ENCODE data around the gene UHRF1.
"Not testable (repeated sequence)": the region's sequence is repeated elsewhere in the genome, so short reads cannot be mapped to it uniquely, and the experiment has no call there.

UHRF1 gene

DNA sequence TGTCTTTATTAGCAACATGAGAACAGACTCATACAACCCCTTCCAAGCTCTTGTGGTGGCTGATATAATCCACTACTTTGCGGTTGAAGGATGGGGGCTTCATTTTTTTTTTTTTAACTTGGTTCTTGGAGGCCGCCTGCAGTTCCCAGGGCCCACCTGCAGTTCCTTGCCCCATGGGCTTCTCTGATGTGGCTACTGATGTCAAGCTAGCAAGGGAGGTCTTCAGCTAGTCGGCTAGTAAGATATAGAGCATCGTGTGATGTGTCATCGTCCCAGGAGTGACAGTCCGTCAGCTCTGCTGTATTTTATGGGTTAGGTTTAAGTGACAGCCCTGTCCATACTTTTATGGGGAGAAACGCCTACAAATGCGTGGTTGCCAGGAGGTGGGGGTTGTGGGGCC lies 26.1 kb downstream of the UHRF1 start:
- DNase-seq (ENCODE audit: low read depth), result no peak

- no peak for DNase-seq (ENCODE audit: low read depth)
Measured at GRCh38 chr19:4937060-4937459, 27.8 kb downstream of the UHRF1 start.

- DNase-seq (ENCODE audit: low read depth), result not testable (repeated sequence)
Measured at GRCh38 chr19:4938461-4938860, 29.2 kb downstream of the UHRF1 start.

DNA sequence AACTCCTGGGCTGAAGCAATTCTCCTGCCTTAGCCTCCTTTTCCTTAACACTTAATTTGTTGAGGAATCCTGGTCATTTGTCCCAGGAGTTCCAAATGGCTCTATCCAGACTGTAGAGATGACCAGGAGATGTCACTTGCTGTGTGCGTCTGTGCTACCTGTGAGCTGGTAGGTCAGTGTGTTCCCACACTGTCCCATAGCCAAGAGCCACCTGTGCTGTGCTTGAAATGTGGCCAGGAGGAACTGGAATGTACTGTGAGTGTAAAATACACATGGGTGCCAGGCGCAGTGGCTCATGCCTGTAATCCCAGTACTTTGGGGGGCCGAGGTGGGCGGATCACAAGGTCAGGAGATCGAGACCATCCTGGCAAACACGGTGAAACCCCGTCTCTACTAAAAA lies 30.2 kb downstream of the UHRF1 start:
- no peak for DNase-seq (ENCODE audit: low read depth)

DNA sequence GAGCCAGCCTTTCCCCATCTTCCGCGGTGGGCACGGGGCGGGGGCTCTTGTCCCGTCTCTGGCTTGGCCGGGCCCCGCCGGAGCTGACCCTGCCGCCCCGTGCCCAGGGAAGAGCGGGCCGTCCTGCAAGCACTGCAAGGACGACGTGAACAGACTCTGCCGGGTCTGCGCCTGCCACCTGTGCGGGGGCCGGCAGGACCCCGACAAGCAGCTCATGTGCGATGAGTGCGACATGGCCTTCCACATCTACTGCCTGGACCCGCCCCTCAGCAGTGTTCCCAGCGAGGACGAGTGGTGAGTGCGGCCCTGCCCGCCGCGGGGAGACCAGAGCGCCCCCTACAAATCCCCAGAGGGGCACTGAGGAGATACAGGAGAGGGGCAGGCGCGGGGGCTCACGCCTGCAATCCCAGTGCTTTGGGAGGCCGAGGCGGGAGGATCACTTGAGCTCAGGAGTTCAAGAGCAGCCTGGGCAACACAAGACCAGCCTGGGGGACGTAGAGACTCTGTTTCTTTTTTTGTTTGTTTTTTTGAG lies 32.4 kb downstream of the UHRF1 start:
- DNase-seq (ENCODE audit: low read depth), result not testable (repeated sequence)

GRCh38 chr19:4950650-4951049 lies 41.3 kb downstream of the UHRF1 start:
- not testable (repeated sequence) for DNase-seq (ENCODE audit: low read depth)

- DNase-seq (ENCODE audit: low read depth), result no peak
Measured at GRCh38 chr19:4951656-4952055, 42.4 kb downstream of the UHRF1 start.

GRCh38 chr19:4952945-4953344 lies 43.6 kb downstream of the UHRF1 start:
- DNase-seq (ENCODE audit: low read depth), result no peak

- DNase-seq (ENCODE audit: low read depth), result not testable (repeated sequence)
Measured at GRCh38 chr19:4954320-4955149, 45.2 kb downstream of the UHRF1 start.

GRCh38 chr19:4955274-4955673 lies 46.0 kb downstream of the UHRF1 start:
- no peak for DNase-seq (ENCODE audit: low read depth)

DNA sequence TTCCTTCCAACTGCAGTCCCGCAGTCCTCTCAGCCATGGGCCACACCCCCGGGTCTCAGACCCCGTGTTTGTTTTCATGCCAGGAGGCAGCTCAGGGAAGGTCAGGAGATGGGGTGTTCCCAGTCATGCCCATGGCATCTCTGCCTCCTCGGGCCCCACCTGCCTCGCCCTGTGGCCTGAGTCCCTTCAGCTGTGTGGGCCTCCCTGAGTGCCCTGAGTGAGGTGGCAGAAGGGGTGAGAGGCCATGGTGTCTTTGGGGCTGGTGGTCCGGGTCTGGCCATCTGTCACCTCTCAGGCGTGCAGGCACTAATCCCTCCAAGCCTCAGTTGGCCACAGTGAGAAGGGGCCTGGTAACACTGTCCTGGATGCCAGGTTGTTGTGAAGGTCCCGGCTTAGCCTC lies 48.7 kb downstream of the UHRF1 start:
- no peak for DNase-seq (ENCODE audit: low read depth)

- DNase-seq (ENCODE audit: low read depth), result no peak
Measured at GRCh38 chr19:4962085-4962619, 52.9 kb downstream of the UHRF1 start.

GRCh38 chr19:4965061-4965460 lies 55.8 kb downstream of the UHRF1 start:
- DNase-seq (ENCODE audit: low read depth), result no peak

DNA sequence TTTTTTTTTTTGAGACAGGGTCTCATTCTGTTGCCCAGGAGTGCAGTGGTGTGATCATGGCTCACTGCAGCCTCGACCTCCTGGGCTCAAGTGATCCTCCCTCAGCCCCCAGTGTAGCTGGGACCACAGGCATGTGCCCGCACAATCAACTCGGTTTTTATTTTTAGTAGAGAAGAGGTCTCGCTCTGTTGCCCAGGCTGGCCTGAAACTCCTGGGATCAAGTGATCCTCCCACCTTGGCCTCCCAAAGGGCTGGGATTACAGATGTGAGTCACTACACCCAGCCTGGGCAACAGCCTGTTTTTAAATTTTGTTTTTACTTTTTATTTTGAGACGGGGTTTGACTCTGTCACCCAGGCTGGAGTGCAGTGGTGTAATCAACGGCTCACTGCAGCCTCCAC lies 57.3 kb downstream of the UHRF1 start:
- DNase-seq (ENCODE audit: low read depth), result no peak

GRCh38 chr19:4967738-4968461 lies 58.6 kb downstream of the UHRF1 start:
- peak; percentile 60 for DNase-seq (ENCODE audit: low read depth)

GRCh38 chr19:4968462-4969291 lies 59.4 kb downstream of the UHRF1 start, which contains the start of gene KDM4B:
Gene KDM4B, plus strand, starts transcription at chr19:4969113. Its CDS starts 63,778 bp downstream, at chr19:5032891.
- peak; percentile 99 for DNase-seq (ENCODE audit: low read depth)

GRCh38 chr19:4969292-4969771 lies 60.0 kb downstream of the UHRF1 start:
- DNase-seq (ENCODE audit: low read depth), result no peak

GRCh38 chr19:4969772-4970531 lies 60.7 kb downstream of the UHRF1 start:
- DNase-seq (ENCODE audit: low read depth), result peak; percentile 55

DNA sequence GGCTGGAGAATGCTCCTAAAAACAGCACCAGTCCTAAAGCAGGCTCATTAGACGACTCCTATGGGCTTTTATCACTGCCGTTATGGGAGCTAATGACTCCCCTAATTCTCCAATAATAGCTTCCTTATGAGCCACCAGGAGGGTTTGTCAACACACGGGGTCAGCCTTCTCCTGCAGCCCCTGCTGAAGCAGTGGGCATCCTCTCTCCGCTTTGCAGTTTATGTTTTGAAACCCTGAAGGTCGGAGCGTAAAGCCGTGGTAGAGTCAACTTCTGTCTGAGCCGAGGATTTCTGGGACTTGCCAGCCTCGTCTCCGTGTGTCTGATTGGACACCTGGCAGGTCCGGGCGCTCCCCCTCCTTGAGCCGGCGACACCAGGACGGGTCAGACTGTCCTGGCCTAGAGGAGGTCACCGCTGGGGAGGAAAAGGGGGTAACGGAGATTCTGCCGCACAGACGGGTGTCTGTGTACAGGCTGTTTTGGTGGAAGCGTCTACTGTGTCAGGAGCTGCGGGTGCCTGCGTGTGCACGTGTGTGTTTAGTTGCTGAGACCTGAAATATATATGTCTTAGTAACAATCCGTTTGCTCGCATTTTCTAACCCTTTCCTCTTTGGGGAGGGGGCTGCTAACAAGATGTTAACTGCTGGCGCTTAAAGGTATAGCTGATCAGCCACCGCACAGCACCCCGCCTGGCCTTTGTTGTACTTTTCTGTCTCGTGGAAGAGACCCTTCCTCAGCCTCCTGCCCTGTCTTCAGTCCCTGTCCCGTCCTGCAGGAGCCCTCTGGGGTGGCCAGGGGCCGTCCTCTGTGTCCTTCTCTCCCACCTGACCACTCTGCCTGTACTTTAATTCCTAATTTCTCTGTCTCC lies 61.5 kb downstream of the UHRF1 start:
- DNase-seq (ENCODE audit: low read depth), result peak; percentile 53

- DNase-seq (ENCODE audit: low read depth), result peak; percentile 40
Measured at GRCh38 chr19:4971424-4971793, 62.1 kb downstream of the UHRF1 start.
